ENCODE data around the gene PCDHGC5.

Gene PCDHGC5

GRCh38 chr5:141490771-141491170, 1.9 kb downstream of the PCDHGC5 start:
- DNase-seq (ENCODE audit: low read depth in 2 of 2): no peak

GRCh38 chr5:141491323-141492167, 2.7 kb downstream of the PCDHGC5 start:
- DNase-seq (ENCODE audit: low read depth in 2 of 2): no peak

- no peak for DNase-seq (ENCODE audit: low read depth in 2 of 2)
Observed at GRCh38 chr5:141492168-141492885, 3.4 kb downstream of the PCDHGC5 start.

GRCh38 chr5:141493500-141494422, 4.9 kb downstream of the PCDHGC5 start:
- DNase-seq (ENCODE audit: low read depth in 2 of 2): no peak

GRCh38 chr5:141494761-141495452, 6.0 kb downstream of the PCDHGC5 start:
- no peak for DNase-seq (ENCODE audit: low read depth in 2 of 2)

- no peak for DNase-seq (ENCODE audit: low read depth in 2 of 2)
Observed at GRCh38 chr5:141495453-141495811, 6.6 kb downstream of the PCDHGC5 start.

GRCh38 chr5:141496038-141496437, 7.2 kb downstream of the PCDHGC5 start:
- no peak for DNase-seq (ENCODE audit: low read depth in 2 of 2)

- no peak for DNase-seq (ENCODE audit: low read depth in 2 of 2)
Observed at GRCh38 chr5:141501761-141502160, 12.9 kb downstream of the PCDHGC5 start.

- no peak for DNase-seq (ENCODE audit: low read depth in 2 of 2)
Observed at GRCh38 chr5:141503681-141504080, 14.8 kb downstream of the PCDHGC5 start.

- no peak for DNase-seq (ENCODE audit: low read depth in 2 of 2)
Observed at GRCh38 chr5:141504216-141504615, 15.3 kb downstream of the PCDHGC5 start.

GRCh38 chr5:141506381-141507155, 17.7 kb downstream of the PCDHGC5 start:
- DNase-seq (ENCODE audit: low read depth in 2 of 2): no peak

GRCh38 chr5:141507387-141508091, 18.7 kb downstream of the PCDHGC5 start:
- DNase-seq (ENCODE audit: low read depth in 2 of 2): no peak

- DNase-seq (ENCODE audit: low read depth in 2 of 2): no peak
Observed at GRCh38 chr5:141508440-141508797, 19.5 kb downstream of the PCDHGC5 start.

- no peak for DNase-seq (ENCODE audit: low read depth in 2 of 2)
Observed at GRCh38 chr5:141508798-141509611, 20.1 kb downstream of the PCDHGC5 start.

- DNase-seq (ENCODE audit: low read depth in 2 of 2): no peak
Observed at GRCh38 chr5:141510160-141510559, 21.3 kb downstream of the PCDHGC5 start.

- no peak for DNase-seq (ENCODE audit: low read depth in 2 of 2)
Observed at GRCh38 chr5:141510850-141511601, 22.1 kb downstream of the PCDHGC5 start.

GRCh38 chr5:141511771-141512325, 23.0 kb downstream of the PCDHGC5 start:
- DNase-seq (ENCODE audit: low read depth in 2 of 2): no peak

- peak; percentile 61 to 67 for DNase-seq (ENCODE audit: low read depth in 2 of 2)
Observed at GRCh38 chr5:141512390-141512910, 23.6 kb downstream of the PCDHGC5 start.
